ENCODE data around the gene ADRB2.

DNA sequence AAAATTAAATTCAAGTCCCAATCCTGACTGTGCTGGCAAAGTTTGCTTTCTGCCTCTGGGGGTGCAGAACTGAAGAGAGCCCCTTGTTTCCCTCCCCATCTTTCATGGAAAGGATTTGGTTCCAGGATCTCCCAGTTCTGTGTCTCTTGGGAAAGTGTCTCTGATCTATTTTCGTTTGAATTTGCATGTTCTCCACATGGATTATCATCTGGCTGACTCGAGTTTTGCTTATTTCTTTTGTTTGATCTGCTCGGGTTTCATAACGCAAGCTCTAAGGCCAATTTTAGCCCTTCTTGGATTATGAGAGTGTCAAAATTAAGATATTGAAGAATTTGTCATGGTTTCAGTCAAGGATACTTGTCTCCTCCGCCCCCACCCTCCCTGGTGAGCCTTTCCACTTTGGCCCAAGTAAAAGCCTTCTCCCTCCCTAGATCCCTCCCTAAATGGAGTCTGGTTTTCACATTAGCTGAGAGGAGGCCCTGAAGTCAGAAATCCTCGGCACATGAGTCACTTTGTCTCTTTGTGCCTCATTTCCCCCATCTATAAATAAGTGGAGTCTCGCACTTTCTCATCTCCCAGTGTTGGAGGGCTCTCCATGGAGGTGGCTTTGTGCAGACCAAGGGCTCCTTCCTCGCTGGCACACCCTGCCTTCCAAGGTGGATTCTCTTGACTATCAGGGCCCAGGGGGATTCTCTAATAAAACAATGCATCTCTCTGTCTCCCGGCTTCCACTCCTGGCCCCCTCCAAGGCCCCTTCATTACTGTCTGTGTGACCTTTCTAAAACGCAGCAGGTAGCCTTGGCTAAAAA, 17.3 kb downstream of the ADRB2 start:
- no peak for TF ChIP-seq NPAS2 (CRISPR knock-in tag; IDR thresholded peaks at IDR 0.05; ENCODE audit: borderline replicate concordance)
- TF ChIP-seq MAZ (IDR thresholded peaks at IDR 0.05; ENCODE audit: borderline replicate concordance, low read depth, low read length): no peak
- TF ChIP-seq TFCP2L1 (CRISPR knock-in tag; IDR thresholded peaks at IDR 0.05): no peak
- TF ChIP-seq, protein P1, sequence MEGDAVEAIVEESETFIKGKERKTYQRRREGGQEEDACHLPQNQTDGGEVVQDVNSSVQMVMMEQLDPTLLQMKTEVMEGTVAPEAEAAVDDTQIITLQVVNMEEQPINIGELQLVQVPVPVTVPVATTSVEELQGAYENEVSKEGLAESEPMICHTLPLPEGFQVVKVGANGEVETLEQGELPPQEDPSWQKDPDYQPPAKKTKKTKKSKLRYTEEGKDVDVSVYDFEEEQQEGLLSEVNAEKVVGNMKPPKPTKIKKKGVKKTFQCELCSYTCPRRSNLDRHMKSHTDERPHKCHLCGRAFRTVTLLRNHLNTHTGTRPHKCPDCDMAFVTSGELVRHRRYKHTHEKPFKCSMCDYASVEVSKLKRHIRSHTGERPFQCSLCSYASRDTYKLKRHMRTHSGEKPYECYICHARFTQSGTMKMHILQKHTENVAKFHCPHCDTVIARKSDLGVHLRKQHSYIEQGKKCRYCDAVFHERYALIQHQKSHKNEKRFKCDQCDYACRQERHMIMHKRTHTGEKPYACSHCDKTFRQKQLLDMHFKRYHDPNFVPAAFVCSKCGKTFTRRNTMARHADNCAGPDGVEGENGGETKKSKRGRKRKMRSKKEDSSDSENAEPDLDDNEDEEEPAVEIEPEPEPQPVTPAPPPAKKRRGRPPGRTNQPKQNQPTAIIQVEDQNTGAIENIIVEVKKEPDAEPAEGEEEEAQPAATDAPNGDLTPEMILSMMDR (IDR thresholded peaks at IDR 0.05): no peak
- no peak for TF ChIP-seq CBX8 (IDR thresholded peaks at IDR 0.05)
- no peak for TF ChIP-seq FOXS1 (CRISPR knock-in tag; IDR thresholded peaks at IDR 0.05)
- TF ChIP-seq CHD2 (IDR thresholded peaks at IDR 0.05; ENCODE audit: low read length, partially characterized antibody): no peak
- no peak for TF ChIP-seq MAX (IDR thresholded peaks at IDR 0.05)

All from A549 (cell line).